ENCODE measurements around the gene PPRC1.

Gene PPRC1

GRCh38 chr10:102119417-102120141, 13.3 kb upstream of the PPRC1 start:
- no peak for DNase-seq (ENCODE audit: low spot score)

GRCh38 chr10:102120142-102120990, 12.5 kb upstream of the PPRC1 start, which contains the start of gene LDB1:
LDB1 (minus strand) TSS chr10:102120368; CDS start chr10:102120110, 258 bp downstream.
- peak; percentile 89 for DNase-seq (ENCODE audit: low spot score)

- DNase-seq (ENCODE audit: low spot score), result peak; percentile 77
These were observed 11.7 kb upstream of the PPRC1 start for GRCh38 chr10:102120991-102121738.

- DNase-seq (ENCODE audit: low spot score), result no peak
These were observed 11.0 kb upstream of the PPRC1 start for GRCh38 chr10:102121739-102122372.

- no peak for DNase-seq (ENCODE audit: low spot score)
These were observed 10.4 kb upstream of the PPRC1 start for GRCh38 chr10:102122450-102122849.

GRCh38 chr10:102123223-102123622, 9.6 kb upstream of the PPRC1 start:
- no peak for DNase-seq (ENCODE audit: low spot score)

GRCh38 chr10:102131286-102132170, 1.3 kb upstream of the PPRC1 start:
- no peak for DNase-seq (ENCODE audit: low spot score)

- no peak for DNase-seq (ENCODE audit: low spot score)
These were observed 662 bp upstream of the PPRC1 start for GRCh38 chr10:102132193-102132562.

GRCh38 chr10:102133373-102134195, 744 bp downstream of the PPRC1 start:
- DNase-seq (ENCODE audit: low spot score), result peak; percentile 81

GRCh38 chr10:102134416-102134815, 1.6 kb downstream of the PPRC1 start:
- no peak for DNase-seq (ENCODE audit: low spot score)

GRCh38 chr10:102135956-102136526, 3.2 kb downstream of the PPRC1 start:
- no peak for DNase-seq (ENCODE audit: low spot score)

GRCh38 chr10:102139281-102140110, 6.7 kb downstream of the PPRC1 start:
- DNase-seq (ENCODE audit: low spot score), result no peak

GRCh38 chr10:102140218-102140617, 7.4 kb downstream of the PPRC1 start:
- no peak for DNase-seq (ENCODE audit: low spot score)

GRCh38 chr10:102140913-102141540, 8.2 kb downstream of the PPRC1 start:
- no peak for DNase-seq (ENCODE audit: low spot score)

- no peak for DNase-seq (ENCODE audit: low spot score)
These were observed 8.8 kb downstream of the PPRC1 start for GRCh38 chr10:102141583-102142107.

GRCh38 chr10:102146971-102147428, 14.2 kb downstream of the PPRC1 start:
- DNase-seq (ENCODE audit: low spot score), result no peak

GRCh38 chr10:102147561-102147960, 14.7 kb downstream of the PPRC1 start:
- DNase-seq (ENCODE audit: low spot score), result no peak

GRCh38 chr10:102148275-102148674, 15.4 kb downstream of the PPRC1 start:
- DNase-seq (ENCODE audit: low spot score), result no peak
